ENCODE data around the gene BCAT1.

DNA sequence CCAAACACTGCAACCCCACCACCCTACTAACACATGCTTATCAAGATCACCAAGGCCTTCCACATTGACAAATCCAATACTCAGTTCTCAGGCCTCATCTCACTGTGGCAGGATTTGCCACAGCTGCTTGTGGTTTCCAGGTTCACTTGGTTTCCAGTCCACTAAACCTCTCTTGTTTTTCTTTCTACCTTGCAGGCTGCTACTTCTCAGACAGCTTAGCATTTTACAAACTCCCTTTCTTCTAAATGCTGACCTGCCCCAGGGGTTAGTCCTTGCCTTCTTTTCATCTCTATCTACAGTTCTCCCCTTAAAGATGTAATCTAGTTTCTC lies 84.1 kb downstream of the BCAT1 start:
- TF ChIP-seq POLR2A (IDR thresholded peaks at IDR 0.05; ENCODE audit: low read depth, low read length) (no peak), POLR2AphosphoS5 (IDR thresholded peaks at IDR 0.05; ENCODE audit: low read depth, low read length) (no peak), TAF1 (IDR thresholded peaks at IDR 0.05; ENCODE audit: borderline replicate concordance, low read depth, low read length) (no peak)
